Measurements from ENCODE around the gene PTH1R.

The PTH1R gene

GRCh38 chr3:46877406-46878125, at the start of gene PTH1R:
PTH1R (plus strand) TSS chr3:46877721; CDS start chr3:46883560, 5,839 bp downstream.
- no peak for TF ChIP-seq CTCF (conservative IDR thresholded peaks at IDR 0.05)
- H3K27ac ChIP-seq, result no peak within 1 kb of the TSS

- H3K27ac ChIP-seq, result no peak overlapping the region
- TF ChIP-seq CTCF (conservative IDR thresholded peaks at IDR 0.05), result no peak
These were observed 47.8 kb upstream of the PTH1R start for GRCh38 chr3:46829699-46830208.

GRCh38 chr3:46830801-46831200, 46.7 kb upstream of the PTH1R start:
- no peak for TF ChIP-seq CTCF (conservative IDR thresholded peaks at IDR 0.05)
- no peak overlapping the region for H3K27ac ChIP-seq

GRCh38 chr3:46831316-46831715, 46.2 kb upstream of the PTH1R start:
- no peak for TF ChIP-seq CTCF (conservative IDR thresholded peaks at IDR 0.05)
- no peak overlapping the region for H3K27ac ChIP-seq

- no peak overlapping the region for H3K27ac ChIP-seq
- no peak for TF ChIP-seq CTCF (conservative IDR thresholded peaks at IDR 0.05)
These were observed 45.7 kb upstream of the PTH1R start for GRCh38 chr3:46831841-46832240.

GRCh38 chr3:46833346-46834300, 43.9 kb upstream of the PTH1R start:
- TF ChIP-seq CTCF (conservative IDR thresholded peaks at IDR 0.05), result no peak
- no peak overlapping the region for H3K27ac ChIP-seq

- TF ChIP-seq CTCF (conservative IDR thresholded peaks at IDR 0.05), result no peak
- no peak overlapping the region for H3K27ac ChIP-seq
These were observed 42.5 kb upstream of the PTH1R start for GRCh38 chr3:46835054-46835453.

Measured in VCaP (cell line).